Naive B cell (primary cell): Measurements from ENCODE around the gene UNK. TPM values are rescaled to one million over a fixed set of nuclear protein-coding genes. Genes with fewer than 3 reads are reported as not detected.

Experiments used
- ATAC-seq, 2 donors: fragments of 150-1000 bp; cut with Tn5 transposase; 2 replicates each; pipeline ENCODE4 v1.10.0; 2021; ENCODE audit warnings: low read depth in 2 of 2, mild to moderate bottlenecking in 2 of 2, moderate library complexity in 2 of 2
- DNase-seq: peaks from one replicate; pipeline ENCODE4 v3.0.0; 2022
- H3K27ac Mint-ChIP-seq, 6 donors: one replicate each; pipeline ENCODE4 v1.8.0; 2020 to 2022; ENCODE audit warnings: mild to moderate bottlenecking in 6 of 6, mixed read lengths in 6 of 6, moderate library complexity in 5 of 6, inconsistent platforms in 2 of 6
- H3K27me3 Mint-ChIP-seq, 3 donors: one replicate each; pipeline ENCODE4 v1.8.0; 2021 to 2022; ENCODE audit warnings: mixed read lengths in 3 of 3, mild to moderate bottlenecking in 1 of 3
- H3K36me3 Mint-ChIP-seq, 2 donors: one replicate each; pipeline ENCODE4 v1.8.0; 2020 to 2022; ENCODE audit warnings: mixed read lengths in 2 of 2, inconsistent platforms in 1 of 2, mild to moderate bottlenecking in 1 of 2
- H3K4me1 Mint-ChIP-seq, 3 donors: one replicate each; pipeline ENCODE4 v1.8.0; 2020 to 2022; ENCODE audit warnings: mixed read lengths in 3 of 3, inconsistent platforms in 1 of 3, mild to moderate bottlenecking in 1 of 3, moderate library complexity in 1 of 3
- H3K4me3 Mint-ChIP-seq, 8 donors: one replicate each; pipeline ENCODE4 v1.8.0; 2020 to 2022; ENCODE audit warnings: mild to moderate bottlenecking in 8 of 8, mixed read lengths in 8 of 8, moderate library complexity in 8 of 8, inconsistent platforms in 2 of 8
- H3K9me3 Mint-ChIP-seq, 7 donors: one replicate each; pipeline ENCODE4 v1.8.0; 2020 to 2022; ENCODE audit warnings: mixed read lengths in 7 of 7, mild to moderate bottlenecking in 5 of 7, inconsistent platforms in 2 of 7, moderate library complexity in 1 of 7
- polyA plus RNA-seq, 6 donors: library from polyadenylated mRNA; unstranded; fragments of 300-500 nt; fragmentation: Illumina TruSeq; gene quantifications; one replicate each; pipeline ENCODE4 v1.2.3, GENCODE V29; 2021; ENCODE audit warnings: low read depth in 6 of 6

The UNK gene
- polyA plus RNA-seq, 6 donors from 2014 or later: 31.1 to 50.1 (median 37.7) TPM

GRCh38 chr17:75826561-75827307 lies 42.1 kb downstream of the UNK start:
- no peaks in the 10 kb centered on the region for H3K9me3 Mint-ChIP-seq
- peaks cover 7 to 11% (median 10%) of the 10 kb centered on the region in 3 donors for H3K4me1 Mint-ChIP-seq
- H3K27me3 Mint-ChIP-seq: no peaks in the 10 kb centered on the region
- DNase-seq (no peak), ATAC-seq (no peak)
- peak overlapping the region in 4 of 6 donors; percentile 75 to 88 (median 80) for H3K27ac Mint-ChIP-seq
- no peaks in the 10 kb centered on the region for H3K36me3 Mint-ChIP-seq
- H3K4me3 Mint-ChIP-seq: peak overlapping the region in 4 of 8 donors; percentile 12 to 40 (median 15)

- DNase-seq (peak; percentile 61), ATAC-seq (peak; percentile 81 to 82)
- Mint-ChIP-seq H3K9me3 (no peaks in the 10 kb centered on the region), H3K4me1 (peaks cover 11 to 16% (median 11%) of the 10 kb centered on the region in 3 donors), H3K27ac (peak overlapping the region in 5 of 6 donors; percentile 26 to 88 (median 72)), H3K36me3 (no peaks in the 10 kb centered on the region), H3K4me3 (peak overlapping the region; percentile 47 to 80 (median 75)), H3K27me3 (no peaks in the 10 kb centered on the region)
These were observed 42.9 kb downstream of the UNK start for GRCh38 chr17:75827308-75828075.

- Mint-ChIP-seq H3K9me3 (no peaks in the 10 kb centered on the region), H3K27me3 (no peaks in the 10 kb centered on the region), H3K27ac (peak overlapping the region in 5 of 6 donors; percentile 26 to 88 (median 72)), H3K36me3 (no peaks in the 10 kb centered on the region), H3K4me1 (peaks cover 12 to 19% (median 14%) of the 10 kb centered on the region in 3 donors), H3K4me3 (peak overlapping the region; percentile 47 to 77 (median 67))
- ATAC-seq (peak in 1 of 2 donors; percentile 44), DNase-seq (no peak)
These were observed 43.4 kb downstream of the UNK start for GRCh38 chr17:75828076-75828400.

GRCh38 chr17:75828741-75829140 lies 44.1 kb downstream of the UNK start:
- H3K36me3 Mint-ChIP-seq: no peaks in the 10 kb centered on the region
- no peaks in the 10 kb centered on the region for H3K9me3 Mint-ChIP-seq
- H3K4me3 Mint-ChIP-seq: no peak overlapping the region
- H3K27ac Mint-ChIP-seq: peak overlapping the region in 1 of 6 donors; percentile 50
- H3K27me3 Mint-ChIP-seq: no peaks in the 10 kb centered on the region
- ATAC-seq: no peak
- peaks cover 18 to 26% (median 20%) of the 10 kb centered on the region in 3 donors for H3K4me1 Mint-ChIP-seq
- no peak for DNase-seq

- DNase-seq: no peak
- H3K36me3 Mint-ChIP-seq: no peaks in the 10 kb centered on the region
- H3K27ac Mint-ChIP-seq: peak overlapping the region in 2 of 6 donors; percentile 15 to 57
- no peaks in the 10 kb centered on the region for H3K9me3 Mint-ChIP-seq
- H3K4me3 Mint-ChIP-seq: no peak overlapping the region
- no peak for ATAC-seq
- peaks cover 21 to 28% (median 26%) of the 10 kb centered on the region in 3 donors for H3K4me1 Mint-ChIP-seq
- no peaks in the 10 kb centered on the region for H3K27me3 Mint-ChIP-seq
These were observed 45.1 kb downstream of the UNK start for GRCh38 chr17:75829747-75830146.

GRCh38 chr17:75830164-75831031 lies 45.8 kb downstream of the UNK start:
- no peak overlapping the region for H3K4me3 Mint-ChIP-seq
- peak; percentile 27 for DNase-seq
- H3K27ac Mint-ChIP-seq: no peak overlapping the region

GRCh38 chr17:75831032-75831571 lies 46.5 kb downstream of the UNK start:
- Mint-ChIP-seq H3K36me3 (no peaks in the 10 kb centered on the region), H3K27me3 (no peaks in the 10 kb centered on the region), H3K4me1 (peaks cover 22 to 28% (median 28%) of the 10 kb centered on the region in 3 donors), H3K27ac (peak overlapping the region in 1 of 6 donors; percentile 74), H3K9me3 (no peaks in the 10 kb centered on the region), H3K4me3 (no peak overlapping the region)
- DNase-seq: no peak
- no peak for ATAC-seq

More at GRCh38 chr17:75830164-75831031, 45.8 kb downstream of the UNK start:
- ATAC-seq: no peak
- Mint-ChIP-seq H3K27me3 (no peaks in the 10 kb centered on the region), H3K4me1 (peaks cover 22 to 28% (median 28%) of the 10 kb centered on the region in 3 donors), H3K36me3 (no peaks in the 10 kb centered on the region), H3K9me3 (no peaks in the 10 kb centered on the region)

GRCh38 chr17:75832164-75832651 lies 47.6 kb downstream of the UNK start:
- Mint-ChIP-seq H3K9me3 (no peaks in the 10 kb centered on the region), H3K4me3 (peak overlapping the region in 2 of 8 donors; percentile 44 to 58), H3K27me3 (no peaks in the 10 kb centered on the region)

GRCh38 chr17:75832652-75833400 lies 48.2 kb downstream of the UNK start:
- Mint-ChIP-seq H3K27ac (peak overlapping the region in 4 of 6 donors; percentile 67 to 84 (median 75)), H3K9me3 (no peaks in the 10 kb centered on the region), H3K4me1 (peaks cover 18 to 23% (median 23%) of the 10 kb centered on the region in 3 donors), H3K27me3 (no peaks in the 10 kb centered on the region), H3K36me3 (no peaks in the 10 kb centered on the region), H3K4me3 (peak overlapping the region in 1 of 8 donors; percentile 44)
- ATAC-seq (no peak), DNase-seq (no peak)

More at GRCh38 chr17:75832164-75832651, 47.6 kb downstream of the UNK start:
- Mint-ChIP-seq H3K4me1 (peaks cover 18 to 28% (median 23%) of the 10 kb centered on the region in 3 donors), H3K36me3 (no peaks in the 10 kb centered on the region), H3K27ac (peak overlapping the region in 3 of 6 donors; percentile 47 to 79 (median 71))
- DNase-seq (no peak), ATAC-seq (no peak)

GRCh38 chr17:75834279-75834920 lies 49.8 kb downstream of the UNK start:
- Mint-ChIP-seq H3K27ac (peak overlapping the region in 1 of 6 donors; percentile 56), H3K4me3 (no peak overlapping the region), H3K27me3 (no peaks in the 10 kb centered on the region), H3K9me3 (no peaks in the 10 kb centered on the region), H3K36me3 (no peaks in the 10 kb centered on the region), H3K4me1 (peaks cover 15 to 18% (median 17%) of the 10 kb centered on the region in 3 donors)
- no peak for DNase-seq
- ATAC-seq: no peak

GRCh38 chr17:75834928-75835653 lies 50.5 kb downstream of the UNK start:
- no peaks in the 10 kb centered on the region for H3K36me3 Mint-ChIP-seq
- no peak for DNase-seq
- H3K27me3 Mint-ChIP-seq: no peaks in the 10 kb centered on the region
- H3K4me1 Mint-ChIP-seq: peaks cover 15 to 18% (median 17%) of the 10 kb centered on the region in 3 donors
- peak overlapping the region in 1 of 8 donors; percentile 15 for H3K4me3 Mint-ChIP-seq
- no peak for ATAC-seq
- H3K9me3 Mint-ChIP-seq: no peaks in the 10 kb centered on the region
- H3K27ac Mint-ChIP-seq: no peak overlapping the region
